Activated gamma-delta T cell (primary cell): ENCODE data around the gene DDX1.
"Not testable (repeated sequence)": the region's sequence is repeated elsewhere in the genome, so short reads cannot be mapped to it uniquely, and the experiment has no call there.

Experiments
- DNase-seq: peaks from one replicate; lab custom pipeline; 2025; lab: John Stamatoyannopoulos, UW
- total RNA-seq, 2 donors: gene quantifications; one replicate each; lab custom pipeline; 2026; lab: John Stamatoyannopoulos, UW

DDX1 gene
- 84.1 to 91.8 reads per million in 2 donors for total RNA-seq

DNA sequence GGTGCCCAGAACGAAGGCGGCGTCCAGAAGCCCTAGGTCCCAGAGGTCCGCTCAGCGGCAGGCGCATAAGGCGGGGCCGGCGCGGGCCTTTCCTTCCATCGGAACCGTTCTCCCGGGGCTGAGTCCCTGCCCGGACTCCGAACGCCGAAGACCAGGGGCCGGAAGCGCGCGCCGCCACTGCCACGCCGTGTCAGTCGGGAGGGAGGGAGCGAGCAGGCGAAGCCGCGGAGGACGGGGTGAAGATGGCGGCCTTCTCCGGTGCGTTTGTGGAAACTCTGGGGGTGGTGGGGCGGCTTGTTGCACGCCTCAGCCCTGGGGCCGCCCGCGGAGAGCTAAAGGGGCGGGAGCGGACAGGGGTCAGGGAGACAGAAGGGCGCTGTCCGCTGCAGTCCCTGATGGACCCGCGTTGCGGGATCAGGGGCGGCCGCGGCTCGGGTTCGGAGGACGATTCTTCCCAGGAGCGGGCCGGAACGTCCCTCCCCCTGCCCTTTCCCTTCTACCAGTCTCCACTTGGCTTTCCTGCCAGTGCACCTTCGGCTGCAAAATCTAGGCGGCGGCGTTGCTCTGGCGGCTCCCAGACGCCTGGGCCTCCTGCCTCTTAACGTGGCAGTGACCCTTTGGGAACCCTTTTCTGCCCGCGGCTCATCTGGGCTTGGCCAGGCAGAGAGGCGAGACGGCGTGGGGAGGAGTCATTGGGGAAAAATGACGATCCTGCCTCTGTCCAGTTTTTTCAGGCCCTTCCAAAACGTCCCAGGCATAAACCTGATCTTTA is at the start of gene DDX1:
TSS of gene DDX1 (plus strand) at position 177 of the 772 bp plus-strand sequence. CDS start at position 243, 66 bp downstream.
- DNase-seq, result peak; percentile 73

GRCh38 chr2:15542269-15542668 is 49.4 kb upstream of the DDX1 start:
- not testable (repeated sequence) for DNase-seq

- no peak for DNase-seq
These were observed 48.6 kb upstream of the DDX1 start for GRCh38 chr2:15543053-15543452.

- no peak for DNase-seq
These were observed 48.1 kb upstream of the DDX1 start for GRCh38 chr2:15543541-15543940.

DNA sequence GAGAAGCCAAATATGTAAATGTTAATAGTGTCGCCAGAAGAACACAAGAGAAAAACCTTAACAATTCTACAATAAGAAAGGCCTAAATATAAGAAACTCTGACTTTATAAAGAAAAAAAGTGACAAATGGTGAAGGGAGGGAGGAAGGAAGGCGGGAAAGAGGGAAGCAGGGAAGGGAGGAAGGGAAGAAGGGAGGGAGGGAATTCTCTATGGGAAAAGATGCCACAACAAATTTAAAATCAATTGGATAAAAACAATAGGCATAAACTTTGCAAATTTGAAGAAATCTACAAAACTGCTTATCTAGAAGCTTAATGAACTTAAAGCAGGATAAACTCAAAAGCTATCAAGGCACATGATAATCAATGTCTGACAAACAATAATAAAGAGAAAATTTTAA is 47.4 kb upstream of the DDX1 start:
- no peak for DNase-seq

DNA sequence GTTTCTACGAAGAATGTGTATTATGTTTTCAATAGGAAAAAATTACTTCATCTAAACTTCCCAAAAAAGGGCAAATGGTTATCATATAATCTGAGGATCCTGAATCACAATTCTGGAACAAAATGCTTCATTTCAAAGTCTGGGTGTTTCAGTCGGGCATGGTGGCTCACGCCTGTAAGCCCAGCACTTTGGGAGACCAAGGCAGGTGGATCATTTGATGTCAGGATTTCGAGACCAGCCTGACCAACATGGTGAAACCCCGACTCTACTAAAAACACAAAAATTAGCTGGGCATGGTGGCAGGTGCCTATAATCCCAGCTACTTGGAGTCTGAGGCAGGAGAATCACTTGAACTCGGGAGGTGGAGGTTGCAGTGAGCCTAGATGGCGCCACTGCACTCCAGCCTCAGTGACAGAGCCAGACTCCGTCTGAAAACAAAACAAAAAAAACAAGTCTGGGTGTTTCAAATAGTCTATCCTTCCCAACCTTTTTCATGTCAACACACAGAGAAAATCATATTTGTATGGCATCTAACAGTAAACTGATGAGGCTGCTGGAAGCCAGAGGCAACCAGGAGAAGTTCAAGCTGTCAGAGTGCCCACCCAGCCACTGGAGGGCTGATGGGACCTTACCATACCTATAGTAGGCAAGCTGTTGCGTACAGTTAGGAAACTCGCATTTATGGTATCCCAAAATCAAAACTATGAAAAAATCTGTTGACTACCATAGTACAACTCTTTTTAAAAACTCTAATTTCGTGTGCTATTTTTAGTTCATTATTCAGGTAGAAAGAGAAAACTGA is 45.2 kb upstream of the DDX1 start:
- no peak for DNase-seq

DNA sequence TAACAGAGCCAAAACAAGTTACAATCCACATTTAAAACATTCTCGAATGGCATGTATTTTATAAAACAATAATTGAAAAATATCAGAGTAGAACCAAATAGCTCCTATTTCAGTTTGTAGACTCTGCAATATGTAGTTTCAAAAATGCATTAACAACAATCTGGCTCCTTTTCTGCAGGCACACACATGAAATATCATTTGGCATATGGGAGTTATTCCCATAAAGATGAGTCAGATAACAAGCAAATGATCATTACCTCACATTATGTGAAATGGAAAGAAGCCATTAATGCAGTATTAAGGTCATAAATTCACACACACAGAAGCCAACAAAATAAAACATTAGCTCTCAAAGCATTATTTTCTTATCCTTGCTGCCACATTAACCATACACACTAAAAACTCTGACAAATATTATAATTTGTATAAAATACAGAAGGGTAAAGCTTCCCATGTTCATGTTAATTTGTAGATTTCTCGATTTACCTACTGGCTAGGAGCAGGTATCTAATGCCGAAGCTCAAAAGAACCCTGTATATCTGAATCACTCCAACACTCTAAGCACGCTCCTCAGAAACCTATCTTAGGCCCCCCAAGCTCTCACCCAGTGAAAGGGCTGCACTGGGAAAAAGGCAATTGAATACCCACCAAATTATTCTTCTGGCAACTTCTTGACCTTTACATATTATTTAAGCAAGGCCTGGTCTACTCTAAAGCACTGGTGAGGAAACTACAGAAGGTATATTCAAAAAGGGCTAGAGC is 44.4 kb upstream of the DDX1 start:
- DNase-seq, result no peak

DNA sequence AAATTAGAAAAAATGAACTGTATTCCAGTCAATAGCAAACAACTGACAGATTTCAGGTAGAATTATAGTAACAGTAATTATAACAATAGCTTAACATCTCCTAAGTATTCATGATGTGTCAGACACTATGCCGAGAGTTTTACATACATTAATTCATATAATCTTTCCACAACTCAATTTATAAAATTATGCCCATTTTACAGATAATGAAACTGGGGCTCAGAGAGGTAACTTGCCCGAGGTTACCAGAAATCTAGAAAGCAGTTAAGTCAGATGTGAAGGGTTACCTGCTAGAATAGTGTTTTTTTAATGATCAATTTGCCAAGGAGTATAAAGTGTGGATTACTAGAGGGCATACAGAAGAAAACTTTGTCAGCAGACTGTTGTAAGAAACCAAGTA is 42.7 kb upstream of the DDX1 start:
- no peak for DNase-seq

DNA sequence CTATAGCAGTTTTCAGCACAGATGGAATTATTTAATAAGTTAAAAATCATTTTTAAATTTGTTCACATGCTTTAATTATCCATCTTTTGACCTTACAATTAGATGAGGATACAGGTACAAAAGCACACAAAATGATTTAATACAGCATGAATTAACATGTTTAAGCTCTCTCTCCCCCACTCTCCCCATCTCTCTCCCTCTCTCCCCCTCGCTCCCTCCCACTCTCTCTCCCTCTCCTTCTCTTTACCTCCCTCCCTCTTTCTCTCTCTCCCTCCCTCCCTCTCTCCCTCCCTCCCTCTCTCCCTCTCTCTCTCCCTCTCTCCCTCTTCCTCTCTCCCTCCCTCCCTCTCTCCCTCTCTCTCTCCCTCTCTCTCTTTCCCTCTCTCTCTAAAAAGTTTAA is 38.1 kb upstream of the DDX1 start:
- DNase-seq, result no peak

DNA sequence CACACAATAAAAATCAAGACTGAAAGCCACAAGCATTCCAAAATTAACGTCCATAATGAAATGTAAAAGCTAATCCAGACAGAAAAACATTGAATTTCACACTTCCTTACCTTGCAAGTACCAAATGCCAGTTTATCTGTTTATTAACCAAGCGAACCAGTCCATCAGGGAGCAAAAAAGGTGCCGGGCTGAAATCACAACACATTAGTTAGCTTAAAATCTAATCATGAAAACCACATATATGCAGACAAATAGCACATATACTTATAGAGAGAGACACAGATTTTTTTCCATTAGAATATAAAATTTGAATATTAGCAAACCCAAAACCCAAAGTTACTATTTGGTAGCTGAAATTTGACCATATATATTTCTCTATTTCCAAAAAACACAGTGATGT is 37.7 kb upstream of the DDX1 start:
- no peak for DNase-seq

DNA sequence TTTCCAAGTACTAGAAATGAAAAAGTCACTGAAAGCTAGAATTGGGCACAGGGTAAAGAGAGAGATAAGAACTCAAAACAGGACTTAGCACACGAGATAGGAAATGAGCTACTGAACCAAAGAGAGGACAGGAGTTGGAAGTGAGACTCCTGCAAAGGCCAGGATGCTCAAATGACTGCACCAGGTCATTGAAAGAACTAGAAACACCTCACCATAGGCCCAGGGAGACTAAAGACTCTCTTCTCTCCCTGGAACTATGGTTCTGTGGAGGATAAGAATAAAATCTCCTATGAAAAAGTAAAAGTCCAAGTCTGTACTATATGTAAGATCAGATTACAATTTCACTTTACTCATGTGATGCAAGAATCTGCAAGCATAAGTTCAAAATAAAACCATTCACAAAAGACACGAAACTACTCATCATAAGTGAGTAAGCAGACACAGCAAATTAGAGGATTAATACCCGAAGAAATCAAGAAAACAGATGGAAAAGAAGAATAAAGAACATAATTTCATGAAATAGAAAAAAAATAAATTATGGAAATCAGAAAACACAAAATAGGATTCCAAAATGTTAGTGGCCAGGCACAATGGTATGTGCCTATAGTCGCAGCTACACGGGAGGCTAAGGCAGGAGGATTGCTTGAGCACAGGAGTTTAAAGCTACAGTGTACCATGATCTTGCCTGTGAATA is 37.0 kb upstream of the DDX1 start:
- no peak for DNase-seq

DNA sequence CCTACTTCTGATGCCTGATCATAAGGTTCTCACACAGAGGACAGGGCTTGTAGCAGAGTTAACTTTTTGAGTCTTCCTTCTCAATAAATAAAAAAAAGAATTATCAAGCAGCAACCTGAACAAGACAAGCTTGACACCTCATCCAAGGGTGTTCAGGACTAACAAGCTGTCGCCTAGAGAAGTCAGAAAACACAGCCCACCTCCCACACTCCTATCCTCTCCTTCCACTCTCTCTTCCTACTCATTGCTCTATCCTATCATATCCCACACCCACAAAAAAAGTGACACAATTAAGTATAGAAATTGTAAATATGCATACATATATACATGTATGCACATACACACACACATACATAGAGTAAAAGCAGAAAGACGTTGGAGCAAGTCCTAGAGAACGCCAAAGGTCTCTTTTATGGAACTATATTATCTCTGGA is 35.9 kb upstream of the DDX1 start:
- DNase-seq, result no peak

- no peak for DNase-seq
These were observed 35.2 kb upstream of the DDX1 start for GRCh38 chr2:15556311-15556930.

DNA sequence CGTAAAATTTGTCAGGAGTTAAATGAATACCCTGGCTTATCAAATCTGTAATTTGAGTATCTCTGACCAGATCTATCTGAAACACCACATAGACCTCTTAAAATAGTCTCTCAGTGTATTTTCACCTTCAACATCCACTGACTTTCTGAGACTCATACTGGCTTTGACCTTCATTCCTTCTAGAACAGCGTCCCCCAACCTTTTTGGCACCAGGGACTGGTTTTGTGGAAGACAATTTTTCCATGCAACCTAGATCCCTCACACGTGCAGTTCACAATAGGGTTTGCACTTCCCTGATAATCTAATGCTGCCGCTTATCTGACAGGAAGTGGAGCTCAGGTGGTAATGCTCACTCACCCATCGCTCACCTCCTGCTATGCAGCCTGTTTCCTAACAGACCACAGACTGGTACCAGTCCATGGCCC is 33.8 kb upstream of the DDX1 start:
- DNase-seq, result no peak

DNA sequence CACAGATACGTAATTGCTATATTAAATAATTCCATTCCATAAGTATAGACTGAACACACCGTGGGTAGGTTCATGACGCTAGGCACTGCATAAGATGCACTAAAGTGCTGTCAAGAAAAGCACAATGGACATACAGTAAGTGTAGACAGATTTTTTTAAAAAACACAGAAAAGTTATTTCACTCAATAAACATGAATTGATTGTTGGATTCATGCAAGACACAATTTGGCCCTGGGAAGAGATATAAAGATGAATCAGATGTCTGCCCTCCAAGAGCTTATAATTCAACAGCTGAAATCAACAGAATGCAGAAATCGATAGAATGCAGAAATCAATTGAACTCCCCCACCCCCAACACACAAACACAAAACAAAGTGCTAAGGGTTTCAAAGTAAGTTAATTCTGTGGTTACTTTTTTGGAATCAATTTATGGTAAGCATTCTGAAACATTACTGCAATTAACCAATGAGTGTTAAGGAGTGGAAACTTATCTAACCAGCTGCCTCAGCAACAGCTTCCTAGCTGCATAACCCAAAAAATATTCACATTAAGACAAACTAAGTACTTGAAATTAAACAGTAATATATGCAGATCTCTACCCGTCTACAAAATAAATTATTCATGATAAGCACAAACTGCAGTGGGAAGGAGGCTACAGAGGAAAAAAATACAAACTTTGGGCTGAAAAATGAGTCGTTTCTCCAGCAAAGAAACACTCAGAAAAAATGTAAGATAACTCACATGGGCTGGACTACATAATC is 32.1 kb upstream of the DDX1 start:
- no peak for DNase-seq

DNA sequence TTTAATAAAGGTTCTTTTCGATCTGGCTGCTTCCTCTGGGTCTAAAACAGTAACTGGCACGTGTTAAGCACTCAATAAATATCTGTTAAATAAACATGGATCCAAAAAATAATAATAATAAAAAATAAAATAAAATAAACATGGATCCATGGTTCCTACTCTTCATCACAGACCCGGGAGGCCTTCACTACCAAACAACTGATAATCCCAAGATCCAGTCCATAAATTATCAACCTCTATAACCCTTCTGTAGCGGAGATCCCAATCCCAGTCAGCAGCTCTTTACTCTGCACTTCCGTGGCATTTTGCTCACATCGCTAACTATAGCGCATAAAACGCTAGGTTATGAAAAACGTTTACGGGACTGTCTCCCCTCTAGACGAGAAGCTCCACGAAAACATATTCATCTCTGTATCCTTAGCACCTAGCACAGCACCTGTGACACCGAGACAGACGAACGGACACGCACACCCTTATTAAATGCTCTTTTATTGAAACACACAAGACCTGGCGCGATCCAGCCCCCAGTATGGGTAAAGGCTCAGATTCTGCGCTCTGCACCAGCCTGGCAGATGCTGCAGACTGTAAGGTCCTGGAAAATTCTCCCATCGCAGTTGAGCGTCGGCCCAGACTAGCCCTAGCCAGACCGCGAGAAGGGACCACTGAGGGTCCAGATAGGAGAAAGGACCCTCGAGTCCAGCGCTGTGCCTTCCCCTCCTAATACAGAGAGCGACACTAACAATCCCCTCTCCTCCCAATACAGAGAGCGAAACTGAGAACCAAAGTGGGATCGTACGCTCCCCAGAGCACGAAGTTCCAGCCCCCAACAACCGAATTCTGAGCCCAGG is 31.3 kb upstream of the DDX1 start:
- DNase-seq, result no peak

GRCh38 chr2:15560988-15561573 is 30.6 kb upstream of the DDX1 start, which contains the start of gene NBAS:
Gene NBAS (minus strand): TSS chr2:15561334. CDS start chr2:15561304, 30 bp downstream.
- DNase-seq, result peak; percentile 19

GRCh38 chr2:15561574-15562344 is 29.9 kb upstream of the DDX1 start:
- DNase-seq, result no peak
